MM.1S (cell line): ENCODE data around the gene KYNU.

Source experiments
- DNase-seq: peaks from one replicate; pipeline ENCODE4 v3.0.0-alpha.2; 2015
- H2AFZ ChIP-seq: fragments of 300-600 bp; sonication (generic); 2 replicates; pipeline ENCODE4 v1.6.0; 2016; ENCODE audit warnings: antibody characterized with exemption, low read length
- H3F3A ChIP-seq: fragments of 300-600 bp; sonication (generic); 2 replicates; pipeline ENCODE4 v1.6.1; 2016; ENCODE audit warnings: mild to moderate bottlenecking, antibody characterized with exemption, low read length, moderate library complexity, mixed read lengths; ENCODE audit not compliant: insufficient read depth
- H3K27ac ChIP-seq: fragments of 300-600 bp; sonication (generic); 2 replicates; pipeline ENCODE4 v1.5.1; 2016; ENCODE audit warnings: mild to moderate bottlenecking, low read length
- H3K27me3 ChIP-seq: fragments of 300-600 bp; sonication (generic); replicated peaks from 2 replicates; pipeline ENCODE4 v1.6.0; 2016; ENCODE audit warnings: low read length; ENCODE audit not compliant: insufficient read depth
- H3K36me3 ChIP-seq: fragments of 300-600 bp; sonication (generic); replicated peaks from 2 replicates; pipeline ENCODE4 v1.6.1; 2016; ENCODE audit warnings: mild to moderate bottlenecking, low read length, mixed read lengths; ENCODE audit not compliant: insufficient read depth
- H3K4me1 ChIP-seq: fragments of 300-600 bp; sonication (generic); 2 replicates; pipeline ENCODE4 v1.6.1; 2016; ENCODE audit warnings: low read length, mixed read lengths
- H3K4me2 ChIP-seq: fragments of 300-600 bp; sonication (generic); 2 replicates; pipeline ENCODE4 v1.6.0; 2016; ENCODE audit warnings: low read depth, low read length
- H3K4me3 ChIP-seq: fragments of 300-600 bp; sonication (generic); 2 replicates; pipeline ENCODE4 v1.5.1; 2016; ENCODE audit warnings: low read length, mixed read lengths
- H3K79me2 ChIP-seq: fragments of 300-600 bp; sonication (generic); 2 replicates; pipeline ENCODE4 v1.6.1; 2016; ENCODE audit warnings: mixed run types, low read length, mixed read lengths
- H3K9ac ChIP-seq: fragments of 300-600 bp; sonication (generic); 2 replicates; pipeline ENCODE4 v1.6.1; 2016; ENCODE audit warnings: low read length, mixed read lengths
- H3K9me2 ChIP-seq: fragments of 300-600 bp; sonication (generic); replicated peaks from 2 replicates; pipeline ENCODE4 v1.6.1; 2016; ENCODE audit warnings: mild to moderate bottlenecking, low read length, mixed read lengths; ENCODE audit not compliant: insufficient read depth
- H3K9me3 ChIP-seq: fragments of 300-600 bp; sonication (generic); replicated peaks from 2 replicates; pipeline ENCODE4 v1.6.1; 2016; ENCODE audit warnings: mild to moderate bottlenecking, low read length, mixed read lengths; ENCODE audit not compliant: insufficient read depth
- H4K20me1 ChIP-seq: fragments of 300-600 bp; sonication (generic); 2 replicates; pipeline ENCODE4 v1.6.1; 2016; ENCODE audit warnings: mild to moderate bottlenecking, low read length, moderate library complexity, mixed read lengths; ENCODE audit not compliant: insufficient read depth
- EZH2 ChIP-seq: fragments of 300-600 bp; sonication (generic); optimal IDR thresholded peaks from 2 replicates; pipeline ENCODE3; 2017; ENCODE audit warnings: low read depth, mild to moderate bottlenecking, antibody characterized with exemption, low read length, mixed read lengths
- EZH2phosphoT487 ChIP-seq: fragments of 300-600 bp; sonication (generic); IDR thresholded peaks from 2 replicates; pipeline ENCODE4 v1.6.1; 2018; ENCODE audit warnings: antibody characterized with exemption, low read length
- TF ChIP-seq, protein P1 (sequence below): fragments of 300-600 bp; sonication (generic); IDR thresholded peaks from 2 replicates; pipeline ENCODE4 v1.5.1; 2016; ENCODE audit warnings: antibody characterized with exemption, low read length, mixed read lengths

KYNU gene

DNA sequence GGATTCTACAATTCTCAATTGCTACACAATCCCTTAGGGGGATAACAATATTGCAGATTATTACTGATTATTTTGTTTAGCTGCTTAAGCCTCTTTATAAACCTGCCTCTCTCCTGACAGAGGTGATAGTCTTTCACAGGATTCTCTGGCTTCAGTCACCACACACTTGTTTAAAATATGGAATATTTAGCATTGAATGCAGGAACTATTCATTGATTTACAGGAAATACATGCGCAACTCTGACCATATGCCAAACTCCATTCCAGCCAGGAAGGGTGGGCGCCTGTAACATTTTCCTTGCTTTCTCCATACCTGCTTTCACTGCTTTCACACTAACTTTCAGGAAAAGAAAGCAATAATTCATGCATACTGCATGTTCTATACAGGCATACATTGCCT, 207.0 kb downstream of the KYNU start:
- no peaks in the 10 kb centered on the region for H4K20me1 ChIP-seq
- no peak overlapping the region for H2AFZ ChIP-seq
- H3K27ac ChIP-seq, result no peak overlapping the region
- no peaks in the 10 kb centered on the region for H3K27me3 ChIP-seq
- no peak overlapping the region for H3K4me2 ChIP-seq
- peaks cover 5% of the 10 kb centered on the region; the same call in 1 of the 2 replicates for H3K4me1 ChIP-seq
- no peaks in the 10 kb centered on the region for H3K79me2 ChIP-seq
- H3F3A ChIP-seq, result no peaks in the 10 kb centered on the region
- H3K9me3 ChIP-seq, result no peaks in the 10 kb centered on the region
- TF ChIP-seq EZH2 (no peak), EZH2phosphoT487 (no peak)
- TF ChIP-seq, protein P1, sequence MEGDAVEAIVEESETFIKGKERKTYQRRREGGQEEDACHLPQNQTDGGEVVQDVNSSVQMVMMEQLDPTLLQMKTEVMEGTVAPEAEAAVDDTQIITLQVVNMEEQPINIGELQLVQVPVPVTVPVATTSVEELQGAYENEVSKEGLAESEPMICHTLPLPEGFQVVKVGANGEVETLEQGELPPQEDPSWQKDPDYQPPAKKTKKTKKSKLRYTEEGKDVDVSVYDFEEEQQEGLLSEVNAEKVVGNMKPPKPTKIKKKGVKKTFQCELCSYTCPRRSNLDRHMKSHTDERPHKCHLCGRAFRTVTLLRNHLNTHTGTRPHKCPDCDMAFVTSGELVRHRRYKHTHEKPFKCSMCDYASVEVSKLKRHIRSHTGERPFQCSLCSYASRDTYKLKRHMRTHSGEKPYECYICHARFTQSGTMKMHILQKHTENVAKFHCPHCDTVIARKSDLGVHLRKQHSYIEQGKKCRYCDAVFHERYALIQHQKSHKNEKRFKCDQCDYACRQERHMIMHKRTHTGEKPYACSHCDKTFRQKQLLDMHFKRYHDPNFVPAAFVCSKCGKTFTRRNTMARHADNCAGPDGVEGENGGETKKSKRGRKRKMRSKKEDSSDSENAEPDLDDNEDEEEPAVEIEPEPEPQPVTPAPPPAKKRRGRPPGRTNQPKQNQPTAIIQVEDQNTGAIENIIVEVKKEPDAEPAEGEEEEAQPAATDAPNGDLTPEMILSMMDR, result no peak
- no peaks in the 10 kb centered on the region for H3K36me3 ChIP-seq
- H3K4me3 ChIP-seq, result no peak overlapping the region
- H3K9ac ChIP-seq, result no peak overlapping the region
- DNase-seq, result no peak
- no peaks in the 10 kb centered on the region for H3K9me2 ChIP-seq

DNA sequence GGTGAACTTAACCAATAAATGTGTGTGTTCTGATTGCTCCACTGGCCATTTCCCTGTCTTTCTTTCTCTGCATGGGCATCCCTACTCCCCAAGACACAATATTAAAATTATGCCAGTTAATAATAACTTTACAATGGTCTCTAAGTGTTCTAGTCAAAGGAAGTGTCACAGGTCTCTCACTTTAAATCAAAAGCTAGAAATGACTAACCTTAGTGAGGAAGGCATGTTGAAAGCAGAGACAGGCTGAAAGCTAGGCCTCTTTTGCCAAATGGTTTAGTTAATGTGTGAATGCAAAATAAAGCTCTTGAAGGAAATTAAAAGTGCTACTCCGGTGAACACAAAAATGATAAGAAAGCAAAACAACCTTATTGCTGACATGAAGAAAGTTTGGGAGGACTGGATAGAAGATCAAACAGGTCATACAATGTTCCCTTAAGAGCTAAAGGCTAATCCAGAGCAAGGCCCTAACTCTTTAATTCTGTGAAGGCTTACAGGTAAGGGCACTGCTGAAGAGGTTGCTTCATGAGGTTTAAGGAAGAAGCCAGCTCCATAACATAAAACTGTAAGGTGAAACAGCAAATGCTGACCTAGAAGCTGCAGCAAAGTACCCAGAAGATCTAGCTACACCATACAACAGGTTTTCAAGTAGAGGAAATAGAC, 207.8 kb downstream of the KYNU start:
- H2AFZ ChIP-seq, result no peak overlapping the region
- TF ChIP-seq EZH2phosphoT487 (no peak), EZH2 (no peak)
- TF ChIP-seq, protein P1, result no peak

DNA sequence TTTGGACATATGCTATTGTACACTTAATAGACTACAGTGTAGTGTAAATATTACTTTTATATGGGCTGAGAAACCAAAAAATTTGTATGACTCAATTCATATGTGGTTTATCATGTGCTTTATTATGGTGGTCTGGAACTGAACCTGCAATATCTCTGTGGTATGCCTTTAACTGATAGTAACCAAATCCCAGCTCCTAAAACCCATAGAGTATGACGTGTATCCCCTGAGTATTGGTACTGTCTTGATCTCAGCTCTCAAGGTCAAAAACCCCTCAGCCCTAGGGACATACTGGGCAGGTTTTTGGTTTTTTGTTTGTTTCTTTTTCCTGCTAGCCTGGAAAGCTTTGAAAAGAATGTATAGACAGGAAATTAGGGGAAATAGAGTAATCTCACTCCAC, 209.6 kb downstream of the KYNU start:
- no peak overlapping the region for H3K9ac ChIP-seq
- H3K27me3 ChIP-seq, result no peaks in the 10 kb centered on the region

More for the DNA sequence above, 207.8 kb downstream of the KYNU start:
- no peak overlapping the region for H3K4me3 ChIP-seq
- no peaks in the 10 kb centered on the region for H3F3A ChIP-seq
- no peaks in the 10 kb centered on the region for H3K79me2 ChIP-seq
- peaks cover 5% of the 10 kb centered on the region; the same call in 1 of the 2 replicates for H3K4me1 ChIP-seq
- no peak for DNase-seq
- no peaks in the 10 kb centered on the region for H3K36me3 ChIP-seq
- H3K4me2 ChIP-seq, result no peak overlapping the region
- no peaks in the 10 kb centered on the region for H3K9me3 ChIP-seq
- H3K9ac ChIP-seq, result no peak overlapping the region
- no peak overlapping the region for H3K27ac ChIP-seq
- no peaks in the 10 kb centered on the region for H3K27me3 ChIP-seq
- H4K20me1 ChIP-seq, result no peaks in the 10 kb centered on the region
- H3K9me2 ChIP-seq, result no peaks in the 10 kb centered on the region

More for the DNA sequence above, 209.6 kb downstream of the KYNU start:
- H3K4me3 ChIP-seq, result no peak overlapping the region
- H3K4me2 ChIP-seq, result no peak overlapping the region
- no peak overlapping the region for H2AFZ ChIP-seq
- no peaks in the 10 kb centered on the region for H3K9me3 ChIP-seq
- TF ChIP-seq, protein P1, result no peak
- no peak for TF ChIP-seq EZH2phosphoT487
- no peak for TF ChIP-seq EZH2
- no peak overlapping the region for H3K27ac ChIP-seq
- no peaks in the 10 kb centered on the region for H3K9me2 ChIP-seq
- H3K36me3 ChIP-seq, result no peaks in the 10 kb centered on the region
- H3K79me2 ChIP-seq, result no peaks in the 10 kb centered on the region
- no peaks in the 10 kb centered on the region for H4K20me1 ChIP-seq
- no peaks in the 10 kb centered on the region for H3F3A ChIP-seq
- H3K4me1 ChIP-seq, result peaks cover 5% of the 10 kb centered on the region; the same call in 1 of the 2 replicates
- DNase-seq, result no peak
